GM19372 (cell line): ENCODE measurements around the gene SLC29A1.
A peak's percentile ranks its signal among the peaks of the same experiment; 100 is the strongest.

Experiments
- ATAC-seq: cut with Tn5 transposase; IDR thresholded peaks from one replicate; pipeline ENCODE4 v1.9.1; 2021; ENCODE audit warnings: mild to moderate bottlenecking, low read depth, moderate library complexity; ENCODE audit not compliant: unreplicated experiment

SLC29A1 gene

GRCh38 chr6:44251576-44252524, 28.5 kb downstream of the SLC29A1 start:
- no peak for ATAC-seq

GRCh38 chr6:44253307-44254101, 30.1 kb downstream of the SLC29A1 start:
- no peak for ATAC-seq

- ATAC-seq: no peak
These were observed 31.1 kb downstream of the SLC29A1 start for GRCh38 chr6:44254191-44255104.

- no peak for ATAC-seq
These were observed 31.9 kb downstream of the SLC29A1 start for GRCh38 chr6:44255105-44255808.

GRCh38 chr6:44255871-44256774, 32.7 kb downstream of the SLC29A1 start:
- ATAC-seq: no peak

GRCh38 chr6:44256775-44257024, 33.3 kb downstream of the SLC29A1 start:
- ATAC-seq: no peak

GRCh38 chr6:44257025-44257752, 33.8 kb downstream of the SLC29A1 start, which contains the start of gene SLC35B2:
Gene SLC35B2, minus strand, starts transcription at chr6:44257528. Its CDS starts 118 bp downstream, at chr6:44257410.
- ATAC-seq: peak; percentile 48

- ATAC-seq: peak; percentile 11
These were observed 34.4 kb downstream of the SLC29A1 start for GRCh38 chr6:44257753-44258324.

- no peak for ATAC-seq
These were observed 35.0 kb downstream of the SLC29A1 start for GRCh38 chr6:44258325-44258863.

- no peak for ATAC-seq
These were observed 35.5 kb downstream of the SLC29A1 start for GRCh38 chr6:44258921-44259320.

GRCh38 chr6:44260011-44260410, 36.6 kb downstream of the SLC29A1 start:
- ATAC-seq: no peak

GRCh38 chr6:44260451-44261297, 37.3 kb downstream of the SLC29A1 start:
- no peak for ATAC-seq

- no peak for ATAC-seq
These were observed 38.2 kb downstream of the SLC29A1 start for GRCh38 chr6:44261581-44261980.

- ATAC-seq: no peak
These were observed 39.3 kb downstream of the SLC29A1 start for GRCh38 chr6:44262467-44263353.

- ATAC-seq: no peak
These were observed 40.1 kb downstream of the SLC29A1 start for GRCh38 chr6:44263354-44264100.
